Measurements from ENCODE around the gene LIN7A.

DNA sequence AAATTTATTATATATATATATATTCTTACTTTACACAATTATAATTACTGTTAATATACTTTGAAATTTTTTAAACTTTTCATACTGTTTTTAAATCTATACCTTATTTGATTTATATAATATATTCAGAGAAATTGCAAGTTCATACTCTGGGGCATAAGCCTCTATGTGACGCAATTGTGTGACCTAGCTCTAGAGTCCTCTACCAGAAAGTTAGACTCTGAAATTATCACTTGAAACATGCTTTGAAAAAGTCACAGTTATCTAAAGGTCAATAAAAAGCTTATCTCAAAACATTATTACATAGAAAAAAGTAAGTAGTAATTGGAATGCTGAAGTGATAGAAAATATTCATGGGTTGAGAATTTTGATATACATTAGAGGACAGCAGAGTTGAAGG is 93.8 kb downstream of the LIN7A start:
- TF ChIP-seq, protein P1, sequence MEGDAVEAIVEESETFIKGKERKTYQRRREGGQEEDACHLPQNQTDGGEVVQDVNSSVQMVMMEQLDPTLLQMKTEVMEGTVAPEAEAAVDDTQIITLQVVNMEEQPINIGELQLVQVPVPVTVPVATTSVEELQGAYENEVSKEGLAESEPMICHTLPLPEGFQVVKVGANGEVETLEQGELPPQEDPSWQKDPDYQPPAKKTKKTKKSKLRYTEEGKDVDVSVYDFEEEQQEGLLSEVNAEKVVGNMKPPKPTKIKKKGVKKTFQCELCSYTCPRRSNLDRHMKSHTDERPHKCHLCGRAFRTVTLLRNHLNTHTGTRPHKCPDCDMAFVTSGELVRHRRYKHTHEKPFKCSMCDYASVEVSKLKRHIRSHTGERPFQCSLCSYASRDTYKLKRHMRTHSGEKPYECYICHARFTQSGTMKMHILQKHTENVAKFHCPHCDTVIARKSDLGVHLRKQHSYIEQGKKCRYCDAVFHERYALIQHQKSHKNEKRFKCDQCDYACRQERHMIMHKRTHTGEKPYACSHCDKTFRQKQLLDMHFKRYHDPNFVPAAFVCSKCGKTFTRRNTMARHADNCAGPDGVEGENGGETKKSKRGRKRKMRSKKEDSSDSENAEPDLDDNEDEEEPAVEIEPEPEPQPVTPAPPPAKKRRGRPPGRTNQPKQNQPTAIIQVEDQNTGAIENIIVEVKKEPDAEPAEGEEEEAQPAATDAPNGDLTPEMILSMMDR (IDR thresholded peaks at IDR 0.05; ENCODE audit: poor library complexity) = no peak
- TF ChIP-seq EZH2 (IDR thresholded peaks at IDR 0.05; ENCODE audit: borderline replicate concordance) = no peak
